Glomerular visceral epithelial cell (primary cell): ENCODE results near the gene LRCOL1.

Experiments
- DNase-seq: peaks from one replicate; pipeline ENCODE4 v3.0.0-alpha.2; 2016; ENCODE audit errors: extremely low spot score

Gene LRCOL1

DNA sequence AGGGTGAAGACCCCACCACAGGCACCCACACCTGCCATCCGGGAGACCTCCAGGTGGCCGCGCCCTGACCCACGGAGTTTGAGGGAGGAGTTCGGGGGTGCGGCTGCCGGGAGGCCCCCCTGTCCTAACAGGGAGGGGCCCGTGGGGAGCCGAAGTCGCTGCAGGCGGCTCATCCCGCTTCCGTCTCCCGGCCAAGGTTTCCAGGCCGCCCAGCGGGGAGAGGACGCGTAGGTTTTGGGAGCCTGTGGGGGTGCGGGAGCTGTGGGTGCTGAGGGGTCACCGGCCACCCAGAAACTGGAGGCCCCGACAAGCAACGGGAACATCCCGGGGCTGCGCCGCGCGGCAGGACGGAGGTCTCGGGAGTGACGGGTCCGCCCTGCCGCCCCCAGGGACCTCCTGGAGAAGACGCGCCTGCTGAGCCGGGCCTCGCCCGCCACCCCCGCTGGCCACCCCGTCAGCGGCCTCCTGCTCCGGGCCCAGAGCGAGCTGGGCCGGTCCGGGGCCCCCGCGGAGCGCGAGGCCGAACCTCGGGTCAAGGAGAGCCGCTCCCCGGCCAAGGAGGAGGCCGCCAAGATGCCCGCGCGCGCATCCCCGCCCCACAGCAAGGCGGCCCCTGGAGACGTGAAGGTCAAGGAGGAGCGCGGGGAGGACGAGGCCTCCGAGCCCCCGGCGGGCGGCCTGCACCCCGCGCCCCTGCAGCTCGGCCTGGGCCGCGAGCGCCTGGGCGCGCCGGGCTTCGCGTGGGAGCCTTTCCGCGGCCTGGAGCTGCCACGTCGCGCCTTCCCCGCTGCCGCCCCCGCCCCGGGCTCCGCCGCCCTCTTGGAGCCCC is 27.6 kb downstream of the LRCOL1 start:
- no peak for DNase-seq

DNA sequence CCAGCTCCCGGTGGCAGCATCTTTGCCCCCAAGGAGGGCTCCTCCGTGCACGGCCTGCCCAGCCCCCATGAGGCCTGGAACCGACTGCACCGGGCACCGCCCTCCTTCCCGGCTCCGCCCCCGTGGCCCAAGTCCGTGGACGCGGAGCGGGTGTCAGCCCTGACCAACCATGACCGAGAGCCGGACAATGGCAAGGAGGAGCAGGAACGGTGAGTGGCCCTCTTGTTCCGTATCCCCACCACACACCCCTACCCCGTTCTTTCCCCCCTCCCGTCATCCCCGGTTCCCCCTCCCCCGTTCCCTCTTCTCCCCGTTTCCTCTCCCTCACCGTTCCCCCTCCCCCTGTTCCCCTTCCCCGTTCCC is 28.3 kb downstream of the LRCOL1 start:
- DNase-seq: no peak

DNA sequence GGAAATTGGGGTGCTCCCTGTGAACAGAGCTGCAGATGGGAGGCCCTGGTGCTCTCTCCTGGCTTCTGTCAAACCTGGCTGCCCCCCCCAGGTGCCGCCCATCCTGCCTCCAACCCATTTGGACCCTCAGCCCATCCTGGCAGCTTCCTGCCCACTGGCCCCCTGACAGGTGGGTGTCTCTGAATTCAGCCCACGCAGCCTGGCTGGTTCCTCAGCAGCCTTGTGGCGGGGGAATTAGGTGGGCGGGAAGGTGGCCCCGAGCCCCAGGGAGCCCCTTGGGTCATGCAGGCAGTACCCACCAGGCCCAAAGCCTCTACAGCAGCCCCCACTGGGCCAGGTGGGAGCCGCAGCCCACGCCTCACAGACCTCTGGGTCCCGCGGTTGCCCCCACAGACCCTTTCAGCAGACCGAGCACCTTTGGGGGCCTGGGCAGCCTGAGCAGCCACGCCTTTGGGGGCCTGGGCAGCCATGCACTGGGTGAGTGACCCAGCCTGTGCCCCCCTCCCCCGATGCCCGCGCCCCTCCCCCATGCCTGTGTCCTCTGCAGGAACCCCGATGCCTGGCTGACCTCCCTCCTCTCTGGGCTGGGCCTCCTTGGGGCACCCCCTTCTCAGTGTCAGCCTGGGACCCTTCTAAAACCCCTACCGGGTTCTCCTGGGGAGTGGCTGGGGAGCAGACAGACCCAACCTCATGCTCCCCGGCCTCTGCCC is 28.9 kb downstream of the LRCOL1 start:
- DNase-seq: no peak

DNA sequence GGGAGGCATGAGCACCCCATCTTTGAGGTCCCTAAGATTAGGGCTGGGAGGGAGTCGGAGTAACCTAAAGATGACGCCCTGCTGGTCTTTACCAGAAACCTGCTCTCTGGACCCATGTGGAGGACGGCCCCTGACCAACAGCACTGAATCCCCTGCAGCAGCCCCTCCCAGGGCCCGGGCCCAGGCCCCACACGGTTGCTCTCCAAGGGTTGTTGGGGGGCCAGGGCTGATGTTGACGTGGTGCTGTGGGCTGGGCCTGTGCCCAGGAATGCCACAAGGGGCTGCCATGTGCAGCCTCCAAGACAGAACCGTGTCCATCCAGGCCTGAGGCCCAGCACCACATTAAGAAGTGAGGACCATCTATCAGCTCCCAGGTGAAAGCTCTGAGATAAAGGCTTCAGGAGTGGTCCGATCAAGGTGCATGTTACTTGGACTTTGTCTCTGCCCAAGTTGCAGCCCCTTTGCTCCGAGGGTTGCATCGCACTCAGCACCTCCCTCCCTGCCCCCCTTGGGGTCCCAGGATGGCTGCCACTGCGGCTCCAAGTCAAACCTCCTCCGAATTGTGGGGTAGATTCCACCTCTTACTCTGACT is 29.6 kb downstream of the LRCOL1 start:
- no peak for DNase-seq

DNA sequence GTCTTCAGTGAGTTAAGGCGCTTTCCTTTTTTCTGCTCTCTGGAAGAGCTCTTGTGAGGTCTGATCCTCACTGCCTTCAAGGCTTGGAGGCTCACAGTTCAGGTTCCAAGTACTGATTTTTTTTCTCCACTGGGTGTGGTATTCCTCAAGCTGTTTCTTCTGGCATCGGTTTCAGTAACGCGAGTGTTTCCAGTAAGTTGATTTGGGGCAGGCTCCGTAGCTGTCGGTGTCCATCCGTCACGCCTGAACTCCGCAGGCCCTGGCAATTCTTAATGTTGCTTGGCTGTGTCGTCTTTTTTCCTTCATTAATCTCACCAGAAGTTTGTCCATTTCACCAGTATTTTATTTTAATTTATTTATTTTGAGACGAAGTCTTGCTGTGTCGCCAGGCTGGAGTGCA is 30.6 kb downstream of the LRCOL1 start:
- no peak for DNase-seq

DNA sequence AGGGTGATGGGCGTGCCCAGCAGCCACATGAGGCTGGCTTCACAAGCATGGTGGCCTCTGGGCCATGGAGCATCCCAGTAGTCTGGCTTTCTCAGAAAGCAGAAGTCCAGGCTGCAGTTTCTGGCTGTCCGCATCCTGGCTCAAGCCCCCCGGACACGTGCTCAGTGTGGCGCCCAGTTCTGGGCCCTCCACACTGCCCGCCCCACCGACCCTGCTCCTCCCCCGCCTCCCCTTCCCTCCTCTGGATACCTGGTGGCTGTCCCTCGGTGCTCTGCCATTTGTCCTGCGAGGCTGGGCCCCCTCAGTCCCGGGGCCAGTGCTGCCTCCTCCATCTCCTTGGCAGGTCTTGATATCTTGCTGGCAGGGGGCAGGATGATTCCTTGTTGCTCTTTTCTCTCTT is 31.6 kb downstream of the LRCOL1 start:
- DNase-seq: no peak

DNA sequence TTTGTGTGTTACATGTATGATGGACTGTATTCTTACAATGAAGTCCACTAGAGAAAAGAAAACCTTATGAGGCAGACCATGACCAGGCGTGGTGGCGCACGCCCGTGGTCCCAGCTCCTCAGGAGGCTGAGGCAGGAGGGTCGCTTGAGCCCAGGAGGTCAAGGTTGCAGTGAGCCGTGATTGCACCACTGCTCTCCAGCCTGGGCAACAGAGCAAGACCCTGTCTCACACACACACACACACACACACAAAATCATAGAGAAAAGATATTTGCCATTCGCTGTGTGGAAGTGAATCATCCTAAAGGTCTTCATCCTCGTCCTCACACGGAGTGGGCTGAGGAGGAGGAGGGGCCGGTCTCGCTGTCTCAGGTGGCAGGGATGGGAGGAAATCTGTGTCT is 32.3 kb downstream of the LRCOL1 start:
- DNase-seq: no peak

DNA sequence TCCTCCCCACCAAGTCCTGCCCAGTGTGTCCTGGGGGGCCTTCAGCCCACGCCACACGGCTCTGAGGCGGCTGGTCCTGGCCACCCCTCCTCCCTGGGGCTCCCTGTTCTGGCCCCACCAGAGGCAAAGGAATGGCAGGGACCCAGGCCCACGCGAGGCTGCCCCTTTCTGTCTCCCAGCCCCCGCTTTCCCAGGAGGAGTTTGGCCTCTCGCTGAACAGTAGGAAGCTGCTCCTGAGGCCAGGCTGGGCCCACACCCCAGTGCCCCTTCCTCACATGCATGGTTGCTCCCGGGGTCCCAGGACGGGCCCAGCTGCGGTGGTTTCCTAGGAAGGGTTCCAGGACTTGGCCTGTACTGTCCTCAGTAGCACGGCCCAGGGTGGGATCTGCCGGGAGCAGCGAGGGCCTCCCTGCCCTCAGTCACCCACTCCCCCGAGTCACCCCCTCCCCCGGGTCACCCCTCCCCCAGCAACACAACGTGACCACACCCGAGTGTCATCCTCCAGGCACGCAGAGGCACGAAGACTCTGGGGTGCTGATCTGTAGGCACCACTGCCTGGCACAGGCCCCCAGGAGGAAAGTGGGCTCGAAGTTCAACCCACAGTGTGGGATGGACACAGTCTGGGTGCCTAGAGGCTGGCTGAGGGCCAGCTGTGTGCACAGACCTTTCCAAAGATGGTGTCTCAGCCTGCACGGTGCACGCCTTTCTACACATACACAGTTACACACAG is 33.0 kb downstream of the LRCOL1 start:
- no peak for DNase-seq

DNA sequence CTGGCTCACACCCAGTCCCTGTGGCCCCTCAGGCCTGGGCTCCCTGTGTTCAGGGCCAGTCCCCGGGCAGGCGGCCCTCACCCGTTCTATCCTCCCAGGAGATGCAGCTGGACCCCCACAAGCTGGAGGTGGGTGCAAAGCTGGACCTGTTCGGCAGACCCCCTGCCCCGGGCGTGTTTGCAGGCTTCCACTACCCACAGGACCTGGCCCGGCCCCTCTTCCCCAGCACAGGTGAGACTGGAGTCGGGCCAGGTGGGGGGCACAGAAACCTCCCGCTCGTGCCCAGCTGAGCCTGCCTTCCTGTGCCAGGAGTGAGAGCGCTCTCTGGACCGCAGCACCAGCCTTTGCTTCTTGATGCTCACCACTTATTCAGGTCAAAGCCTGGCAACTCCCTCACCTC is 33.7 kb downstream of the LRCOL1 start:
- DNase-seq: no peak

DNA sequence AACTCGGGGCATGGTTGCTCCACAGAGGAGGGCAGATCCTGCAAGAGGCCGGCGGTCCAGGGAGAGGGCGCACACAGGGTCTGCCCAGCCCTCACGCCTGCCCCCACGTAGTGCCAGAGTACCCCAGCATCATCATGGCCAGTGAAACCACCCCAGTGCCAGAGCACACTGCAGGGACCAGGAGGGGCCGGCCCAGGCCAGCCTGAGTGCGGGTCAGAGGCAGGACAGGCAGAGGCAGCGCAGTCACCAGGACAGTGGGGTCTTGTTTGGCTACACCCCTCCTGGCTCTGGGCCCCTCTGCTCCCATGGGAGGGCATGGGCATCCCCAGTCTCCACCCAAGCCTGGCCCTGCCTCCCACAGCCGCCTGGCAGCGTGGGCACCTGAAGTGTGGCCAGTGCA is 34.7 kb downstream of the LRCOL1 start:
- DNase-seq: no peak

DNA sequence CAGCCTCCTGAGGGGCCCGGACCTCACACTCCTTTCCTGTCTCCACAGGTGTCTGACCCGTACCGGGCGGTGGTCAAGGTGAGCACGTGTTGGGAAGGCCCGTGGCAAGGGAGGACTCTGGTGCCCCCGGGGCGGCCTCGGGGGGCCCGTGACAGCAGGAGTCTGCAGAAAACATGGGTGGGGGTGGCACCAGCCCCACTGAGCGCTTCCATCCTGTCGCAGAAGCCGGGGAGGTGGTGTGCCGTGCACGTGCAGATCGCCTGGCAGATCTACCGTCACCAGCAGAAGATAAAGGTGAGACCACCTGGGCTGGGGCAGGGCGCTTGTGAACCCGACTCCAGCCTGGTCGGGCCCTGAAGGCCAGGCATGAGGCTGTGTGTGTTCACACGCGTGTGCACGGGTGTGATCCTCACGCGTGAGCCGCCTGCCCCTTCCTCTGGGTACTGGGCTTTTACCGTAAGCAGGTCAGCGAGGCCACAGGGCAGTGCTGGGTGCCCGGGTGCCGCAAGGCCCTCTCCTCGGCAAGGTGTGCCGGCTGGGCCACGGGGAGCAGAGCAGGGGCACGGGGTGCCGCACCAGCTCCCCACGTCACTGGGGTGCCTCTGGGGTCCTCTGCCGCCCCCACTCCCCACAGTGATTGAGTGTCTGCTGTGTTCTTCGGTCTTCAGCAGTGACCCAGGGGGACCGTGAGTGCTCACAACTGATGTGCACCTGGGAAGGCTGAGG is 35.9 kb downstream of the LRCOL1 start:
- no peak for DNase-seq

DNA sequence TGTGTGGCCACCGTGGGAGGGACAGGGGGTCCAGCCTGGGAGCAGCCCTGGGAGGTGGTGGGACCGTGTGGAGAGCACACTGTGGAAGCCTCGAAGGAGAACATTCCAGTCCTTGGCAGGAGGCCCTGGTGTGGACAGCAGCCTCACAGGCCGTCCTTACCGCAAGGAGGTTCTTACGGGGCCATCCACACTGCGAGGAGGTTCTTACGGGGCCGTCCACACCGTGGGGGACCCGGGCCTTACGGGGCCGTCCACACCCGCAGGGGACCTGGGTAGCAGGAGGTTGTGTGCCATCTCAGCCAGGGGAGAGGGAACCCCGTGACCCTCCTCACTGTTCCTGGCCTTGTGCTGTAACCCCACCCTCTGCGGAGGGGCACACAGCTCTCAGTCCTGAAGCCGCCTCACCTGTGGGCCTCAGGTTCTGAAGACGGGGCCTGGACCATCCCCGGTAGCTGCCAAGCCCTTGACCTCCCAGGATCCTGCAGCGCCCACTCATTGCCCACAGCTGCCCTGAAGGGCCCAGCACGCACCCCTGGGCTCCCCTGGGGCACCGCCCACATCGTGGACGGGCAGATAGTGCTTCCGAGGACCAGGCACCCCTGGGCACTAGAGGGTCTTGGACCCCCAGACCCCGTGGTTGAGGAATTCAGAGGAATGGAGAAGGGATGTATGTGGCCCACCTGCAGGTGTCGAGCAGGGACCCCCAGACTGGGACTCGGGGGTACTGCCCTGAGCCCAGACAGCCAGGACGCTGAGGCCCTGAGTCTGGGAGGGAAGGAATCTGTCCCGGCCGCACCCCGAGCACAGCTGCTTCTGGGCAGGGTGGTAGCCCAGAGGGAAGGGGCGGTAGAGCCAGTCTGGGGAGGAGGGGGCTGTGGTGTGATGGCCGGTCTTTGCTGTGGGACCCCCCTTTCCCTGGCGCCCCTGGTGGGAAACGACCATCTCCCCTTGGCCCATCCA is 37.3 kb downstream of the LRCOL1 start:
- DNase-seq: no peak

DNA sequence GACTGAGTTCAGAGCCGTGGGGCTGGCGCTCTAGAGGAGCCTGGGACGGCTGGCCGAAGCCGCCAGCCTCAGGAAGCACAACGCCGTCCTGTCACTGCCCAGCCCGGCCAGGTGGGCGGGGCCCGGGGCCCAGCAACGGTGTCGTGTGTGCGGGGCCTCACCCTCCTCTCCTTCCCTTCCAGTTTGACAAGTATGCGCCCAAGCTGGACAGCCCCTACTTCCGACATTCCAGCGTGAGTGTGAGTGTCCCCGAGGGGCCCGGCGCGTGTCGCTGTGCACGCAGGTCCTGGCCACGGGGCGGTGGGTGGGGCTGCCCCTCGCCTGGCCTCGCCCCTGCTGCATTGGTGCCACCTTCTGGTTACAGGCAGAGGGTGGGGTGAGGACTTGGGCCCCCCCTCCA is 38.3 kb downstream of the LRCOL1 start:
- DNase-seq: no peak

DNA sequence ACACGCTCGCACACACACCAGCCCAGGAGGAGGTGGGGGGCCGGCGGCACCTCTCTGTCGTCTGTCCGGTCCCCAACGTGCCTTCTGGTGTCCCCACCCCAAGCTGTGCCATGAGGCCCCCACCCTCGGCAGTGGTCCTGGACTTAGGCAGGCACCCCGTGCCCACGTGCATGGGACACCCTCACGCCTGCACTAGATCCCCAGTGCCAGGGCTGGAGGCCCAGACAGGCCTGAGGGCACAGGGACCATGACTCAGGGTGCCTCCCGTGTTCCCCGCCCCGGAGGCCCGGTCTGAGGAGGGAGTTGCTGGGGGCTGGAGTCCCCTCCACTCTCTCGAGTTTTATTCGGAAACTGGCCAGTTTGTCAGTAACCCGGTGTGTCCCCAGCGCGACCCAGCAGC is 38.8 kb downstream of the LRCOL1 start:
- DNase-seq: no peak

DNA sequence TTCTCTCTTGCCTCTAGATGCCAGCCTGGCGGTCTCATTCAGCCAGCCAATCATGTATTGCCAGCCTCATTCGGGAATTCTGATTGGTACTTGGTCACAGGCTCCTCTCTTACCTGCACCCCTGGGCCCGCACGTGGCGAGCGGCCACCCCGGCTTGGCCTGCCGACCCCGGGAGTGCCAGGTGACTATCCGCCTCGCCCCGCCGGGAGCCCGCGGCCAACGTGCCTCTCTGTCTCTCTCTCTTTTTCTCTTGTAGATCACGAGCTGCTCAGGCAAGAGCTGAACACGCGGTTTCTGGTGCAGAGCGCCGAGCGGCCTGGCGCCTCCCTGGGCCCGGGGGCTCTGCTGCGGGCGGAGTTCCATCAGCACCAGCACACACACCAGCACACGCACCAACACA is 39.3 kb downstream of the LRCOL1 start:
- DNase-seq: no peak

DNA sequence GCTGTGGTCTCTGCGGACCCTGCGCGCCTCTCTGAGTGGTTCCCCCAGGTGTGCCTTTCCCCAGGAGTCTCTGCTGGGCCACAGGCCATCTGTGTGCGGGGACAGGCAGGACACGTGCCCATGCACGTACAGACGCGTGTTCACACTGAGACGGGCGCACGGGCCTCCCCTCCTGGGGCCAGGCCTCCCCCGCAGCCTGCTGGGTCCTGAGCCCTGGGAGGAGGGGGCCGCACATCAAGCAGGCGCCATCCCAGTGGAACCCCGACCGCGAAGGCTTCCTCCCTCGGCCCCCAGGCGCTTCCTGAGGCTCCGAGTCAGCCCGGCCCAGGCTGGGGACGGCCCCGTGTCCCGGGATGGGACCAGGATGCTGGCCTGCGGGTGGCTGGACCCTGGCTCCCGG is 39.7 kb downstream of the LRCOL1 start:
- DNase-seq: no peak

DNA sequence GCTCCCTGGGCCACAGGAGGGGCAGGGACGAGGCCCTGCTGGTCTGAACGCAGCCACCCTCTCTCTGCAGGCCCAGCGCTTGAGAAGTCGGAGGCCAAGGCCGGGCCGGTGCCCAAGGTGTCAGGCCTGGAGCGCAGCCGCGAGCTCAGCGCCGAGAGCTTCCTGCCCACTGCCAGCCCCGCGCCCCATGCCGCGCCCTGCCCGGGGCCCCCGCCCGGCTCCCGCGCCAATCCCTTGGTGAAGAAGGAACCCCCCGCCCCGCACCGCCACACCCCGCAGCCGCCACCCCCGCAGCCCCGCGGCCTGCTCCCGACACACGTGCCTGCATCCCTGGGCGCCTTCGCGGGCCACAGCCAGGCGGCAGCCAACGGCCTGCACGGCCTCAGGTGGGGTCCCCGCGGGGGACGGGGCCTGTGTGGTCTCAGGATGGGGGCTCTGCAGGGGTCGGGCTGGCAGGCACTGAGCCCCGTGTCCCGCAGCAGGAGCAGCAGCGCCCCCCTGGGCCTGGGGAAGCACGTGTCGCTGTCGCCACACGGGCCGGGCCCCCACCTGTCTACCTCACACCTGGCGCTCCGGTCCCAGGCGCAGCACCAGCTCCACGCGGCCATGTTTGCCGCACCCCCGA is 40.4 kb downstream of the LRCOL1 start:
- no peak for DNase-seq

DNA sequence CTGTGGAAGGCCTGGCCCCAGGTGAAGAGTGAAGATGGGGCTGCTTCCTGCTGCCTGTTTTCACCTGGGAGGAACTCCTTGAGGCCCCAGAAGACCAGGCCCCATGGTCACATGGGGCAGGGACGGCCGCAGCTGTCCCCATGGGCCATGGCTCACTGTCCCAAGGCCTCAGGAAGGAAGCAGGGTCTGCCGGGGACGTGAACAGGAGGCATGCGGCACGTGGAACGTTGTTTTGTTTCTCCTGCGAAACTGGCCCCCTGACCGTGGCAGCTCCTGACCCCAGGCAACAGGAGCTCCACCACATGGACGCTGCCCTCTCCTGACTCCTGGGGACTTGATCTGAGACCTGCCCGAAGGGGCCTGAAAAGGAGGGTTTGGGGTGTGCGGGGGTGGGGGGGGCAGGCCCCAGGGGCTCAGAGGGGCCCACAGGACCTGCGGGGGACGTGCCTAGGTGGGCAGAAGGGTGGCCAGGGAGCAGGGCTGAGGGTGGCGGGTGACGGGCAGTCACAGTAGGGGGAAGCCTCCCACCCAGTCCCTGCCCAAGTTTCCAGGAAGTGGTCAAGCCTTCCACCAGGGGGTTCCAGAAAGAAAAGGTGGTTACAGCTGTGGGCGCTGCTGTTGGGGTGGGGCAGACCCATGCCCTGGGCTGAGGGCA is 41.4 kb downstream of the LRCOL1 start:
- no peak for DNase-seq

DNA sequence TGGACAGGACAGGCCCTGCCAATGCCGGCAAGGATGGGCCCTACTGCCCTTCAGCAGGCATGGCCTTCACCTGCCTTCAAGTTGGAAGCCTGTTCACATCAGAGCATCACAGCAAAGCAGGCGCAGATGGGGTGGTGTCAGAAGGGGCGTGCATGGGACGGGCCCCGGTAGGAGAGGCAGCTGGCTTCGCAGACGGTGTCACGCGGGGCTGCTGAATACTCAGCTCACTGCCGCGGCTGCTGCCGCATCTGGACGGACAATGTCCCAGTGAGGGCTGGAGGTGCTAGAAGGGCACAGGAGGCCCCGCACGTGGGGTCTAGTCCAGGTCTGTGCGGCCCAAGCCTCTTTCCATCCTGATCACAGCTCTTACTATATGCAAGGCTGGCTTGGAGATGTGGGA is 42.1 kb downstream of the LRCOL1 start:
- no peak for DNase-seq
